OCI-M2 (cell line): ENCODE data around the gene ZKSCAN5.

Source experiments
- DNase-seq: peaks from one replicate; lab custom pipeline; 2025; ENCODE audit not compliant: unreplicated experiment; lab: John Stamatoyannopoulos, UW

ZKSCAN5 gene

GRCh38 chr7:99504603-99505323 lies at the start of gene ZKSCAN5:
Gene ZKSCAN5 (plus strand): TSS chr7:99504662. CDS start chr7:99506045, 1,383 bp downstream.
- peak; percentile 85 for DNase-seq

GRCh38 chr7:99455874-99456273 lies 48.6 kb upstream of the ZKSCAN5 start:
- DNase-seq: no peak

GRCh38 chr7:99456288-99456687 lies 48.2 kb upstream of the ZKSCAN5 start:
- no peak for DNase-seq

GRCh38 chr7:99457050-99457649 lies 47.3 kb upstream of the ZKSCAN5 start:
- DNase-seq: no peak

DNA sequence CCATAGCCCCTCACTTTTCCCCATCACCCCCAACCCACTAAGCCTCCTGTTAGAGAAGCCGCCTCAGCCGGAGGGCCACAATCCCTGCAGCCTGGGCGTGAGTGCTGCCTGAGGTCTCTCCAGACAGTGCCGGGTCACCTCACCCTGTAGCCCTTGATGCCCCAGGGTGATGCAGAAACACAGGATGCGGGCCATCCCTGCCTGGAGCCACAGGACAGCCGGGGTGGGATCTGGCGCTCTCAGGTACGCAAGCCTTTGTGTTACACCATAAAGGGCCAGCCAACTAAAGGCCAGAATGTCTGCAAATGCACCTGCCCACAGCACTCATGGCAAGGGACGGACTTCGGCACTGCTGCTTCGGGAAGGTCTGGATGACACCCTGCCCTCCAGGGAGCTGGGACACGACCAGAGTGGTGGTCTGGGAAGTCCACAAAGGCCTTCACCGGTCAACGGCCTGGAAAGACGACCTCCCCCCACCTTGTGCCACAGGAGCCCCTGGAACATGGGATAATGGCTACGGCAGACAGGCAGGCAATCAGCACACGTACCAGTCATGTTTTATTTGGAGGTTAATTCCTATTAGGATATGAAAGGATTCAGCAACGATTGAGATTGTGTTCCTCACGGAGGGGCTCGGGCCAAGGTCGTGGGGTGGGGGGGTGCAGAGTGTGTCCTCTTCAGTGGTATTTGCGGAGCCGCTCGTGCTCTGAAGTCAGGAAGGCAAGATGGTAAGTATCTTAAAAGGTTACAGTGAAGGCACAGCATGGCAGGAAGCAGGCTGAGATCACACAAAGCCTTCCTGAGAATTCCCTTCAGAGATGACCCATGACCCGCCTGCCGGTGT lies 46.6 kb upstream of the ZKSCAN5 start:
- DNase-seq: no peak

DNA sequence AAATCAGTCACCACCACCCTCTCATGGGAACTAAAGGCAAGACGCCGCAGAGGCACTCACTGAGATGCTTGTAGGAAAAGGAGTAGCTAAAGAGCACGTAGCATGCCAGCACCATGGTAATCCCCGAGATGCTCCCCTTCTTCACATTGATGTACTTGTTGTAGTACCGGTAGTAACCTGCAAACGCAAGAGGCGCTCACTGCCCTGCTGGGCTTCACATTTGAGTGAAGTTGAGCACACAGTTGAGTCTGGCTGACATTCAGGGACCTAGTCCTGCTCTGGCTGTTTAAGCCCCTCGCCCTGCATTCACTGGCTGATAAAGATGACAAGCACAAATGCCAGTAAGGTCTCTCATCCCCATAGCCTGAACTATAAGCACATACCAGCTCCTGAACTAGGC lies 45.4 kb upstream of the ZKSCAN5 start:
- DNase-seq: no peak

- DNase-seq: no peak
These were observed 43.8 kb upstream of the ZKSCAN5 start for GRCh38 chr7:99460651-99461050.

DNA sequence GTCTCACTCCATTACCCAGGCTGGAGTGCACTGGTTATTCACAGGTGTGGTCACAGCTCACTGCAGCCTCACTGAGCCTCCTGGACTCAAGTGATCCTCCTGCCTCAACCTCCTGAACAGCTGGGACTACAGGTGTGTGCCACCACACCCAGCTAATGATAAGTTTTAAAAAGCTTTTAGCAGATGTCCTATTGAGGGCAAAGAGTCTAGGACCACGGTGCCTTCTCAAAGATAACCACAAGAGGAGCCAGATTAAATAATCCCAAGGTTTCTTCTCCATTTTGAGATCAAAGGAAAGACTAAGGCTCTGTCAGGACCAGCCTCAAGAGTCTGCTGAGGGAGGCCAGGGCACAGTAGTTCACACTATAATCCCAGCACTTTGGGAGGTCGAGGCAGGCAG lies 43.2 kb upstream of the ZKSCAN5 start:
- DNase-seq: no peak

GRCh38 chr7:99465421-99465768 lies 39.1 kb upstream of the ZKSCAN5 start:
- no peak for DNase-seq

GRCh38 chr7:99468336-99468918 lies 36.0 kb upstream of the ZKSCAN5 start:
- DNase-seq: no peak

DNA sequence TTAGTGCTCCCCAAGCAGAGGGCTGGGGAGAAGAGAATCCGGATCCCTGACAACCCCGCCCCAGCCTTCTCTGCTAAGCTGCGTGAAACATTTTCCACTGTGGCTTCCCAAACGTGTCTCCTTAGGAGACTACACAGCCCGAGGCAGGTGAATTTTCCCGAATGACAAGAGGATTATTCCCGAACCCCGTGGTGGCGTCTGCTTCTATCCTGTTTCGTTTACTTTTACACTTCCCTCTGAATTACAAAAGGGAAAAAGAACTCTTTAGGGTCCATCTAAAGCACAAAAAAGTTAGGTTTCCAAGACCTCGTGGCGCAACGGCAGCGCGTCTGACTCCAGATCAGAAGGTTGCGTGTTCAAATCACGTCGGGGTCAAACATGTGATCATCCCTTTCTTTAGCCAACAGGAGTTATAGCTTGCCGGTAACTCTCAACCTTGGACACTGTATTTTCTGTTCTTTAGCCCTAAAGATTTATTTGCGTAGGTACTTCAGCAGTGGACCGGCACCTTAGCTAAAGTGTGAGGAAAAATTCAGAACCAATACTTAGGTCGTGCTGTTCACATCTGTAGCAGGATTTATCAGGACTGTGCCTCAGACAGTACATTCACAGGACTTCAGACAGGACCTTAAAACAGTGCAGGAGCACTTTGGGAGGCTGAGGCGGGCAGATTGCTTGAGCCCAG lies 34.9 kb upstream of the ZKSCAN5 start:
- DNase-seq: no peak

DNA sequence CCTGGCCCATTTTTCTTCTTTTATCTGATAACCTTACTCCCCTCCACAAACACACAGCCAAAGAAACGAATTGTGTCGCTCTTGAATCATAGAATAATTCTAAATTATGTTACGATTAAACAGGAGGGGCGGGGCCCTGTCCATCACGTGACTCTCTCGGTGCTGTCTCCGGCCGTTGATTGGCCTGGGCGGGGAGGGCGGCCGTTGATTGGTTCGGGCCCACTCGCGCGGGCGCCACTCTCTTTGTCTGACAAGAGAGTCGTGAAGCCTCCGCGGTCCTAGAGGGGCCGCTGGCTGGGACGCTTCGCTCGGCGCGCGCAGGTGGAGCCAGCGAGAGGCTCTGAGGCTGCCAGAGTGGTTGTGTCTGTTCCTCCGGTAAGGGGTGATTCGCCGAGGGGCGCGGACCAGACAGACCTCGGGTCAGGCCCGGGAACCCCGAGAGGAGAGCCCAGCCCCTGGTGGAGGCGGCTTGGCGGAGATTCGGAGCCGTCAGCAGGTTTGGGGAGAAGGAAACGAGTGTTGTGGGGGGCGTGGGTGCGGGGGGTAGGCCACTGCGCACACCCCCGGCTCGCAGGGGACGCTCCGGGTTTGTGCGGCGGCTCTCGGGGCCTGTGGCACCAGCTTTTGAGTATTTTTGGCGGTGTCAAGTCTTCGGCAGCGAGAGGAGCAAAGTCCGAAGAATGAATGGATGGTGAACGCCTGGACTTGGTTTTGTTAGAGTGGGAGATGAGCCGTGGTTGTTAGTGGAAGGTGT lies 31.7 kb upstream of the ZKSCAN5 start, which contains the start of gene ZNF789:
Gene ZNF789 (plus strand): TSS at position 330 of the 754 bp plus-strand sequence. CDS start 3,567 bp downstream, outside the sequence.
- peak; percentile 83 for DNase-seq

GRCh38 chr7:99473315-99473596 lies 31.2 kb upstream of the ZKSCAN5 start:
- no peak for DNase-seq

DNA sequence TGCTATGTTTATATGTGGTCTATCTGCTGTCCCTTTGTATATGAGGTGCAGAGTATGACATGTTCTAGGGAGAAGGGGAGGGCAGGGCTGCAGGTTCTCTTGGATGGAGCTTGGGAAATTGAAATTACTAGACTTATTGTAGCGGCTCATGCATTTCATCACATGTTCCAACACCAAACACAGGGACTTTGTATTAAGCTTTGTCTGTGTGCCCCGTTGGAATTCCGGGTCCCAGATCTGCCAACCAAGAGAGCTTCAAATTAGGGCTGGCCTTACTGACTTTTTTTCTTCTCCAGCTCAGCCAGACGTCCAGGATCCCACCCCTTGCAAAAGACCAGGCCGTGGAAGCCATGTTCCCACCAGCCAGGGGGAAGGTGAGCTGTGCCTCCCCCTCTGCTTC lies 28.4 kb upstream of the ZKSCAN5 start:
- no peak for DNase-seq

GRCh38 chr7:99478464-99479440 lies 25.7 kb upstream of the ZKSCAN5 start:
- DNase-seq: no peak

DNA sequence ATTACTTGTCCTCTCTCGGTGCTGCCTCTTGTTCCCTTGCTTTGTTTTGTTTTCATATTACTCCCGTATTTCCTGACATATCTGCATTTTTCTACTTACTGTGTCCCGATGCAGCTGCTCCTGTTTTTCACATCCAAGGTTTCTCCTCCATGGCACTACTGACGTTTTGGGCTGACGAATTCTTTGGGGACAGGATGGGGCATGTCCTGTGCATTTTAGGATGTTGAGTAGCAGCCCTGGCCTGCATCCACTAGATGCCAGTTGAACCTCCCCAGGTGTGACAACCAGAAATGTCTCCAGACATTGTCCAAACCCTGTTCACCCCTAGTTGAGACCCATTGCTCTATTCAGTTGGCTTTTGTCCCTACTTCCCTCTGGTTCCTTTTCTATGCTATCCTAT lies 19.4 kb upstream of the ZKSCAN5 start:
- DNase-seq: no peak

DNA sequence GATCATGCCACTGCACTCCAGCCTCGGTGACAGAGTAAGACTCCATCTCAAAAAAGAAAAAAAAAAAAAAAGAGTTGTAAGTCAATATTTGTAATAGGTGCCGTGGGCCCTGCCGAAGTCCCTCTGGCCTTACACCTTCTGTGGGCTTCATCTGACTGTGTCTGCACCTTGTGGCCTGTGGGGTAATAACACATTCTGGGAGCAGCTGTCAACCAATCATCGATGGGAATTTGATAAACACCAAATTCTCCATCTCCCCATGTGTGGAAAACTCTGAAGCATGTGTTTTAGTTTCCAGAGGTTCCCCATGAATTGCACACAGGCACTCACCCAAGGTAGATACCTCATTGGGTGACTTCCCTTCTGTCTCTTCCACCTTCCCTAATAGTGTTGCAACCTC lies 15.2 kb upstream of the ZKSCAN5 start:
- DNase-seq: no peak

GRCh38 chr7:99490878-99491277 lies 13.6 kb upstream of the ZKSCAN5 start:
- DNase-seq: no peak

DNA sequence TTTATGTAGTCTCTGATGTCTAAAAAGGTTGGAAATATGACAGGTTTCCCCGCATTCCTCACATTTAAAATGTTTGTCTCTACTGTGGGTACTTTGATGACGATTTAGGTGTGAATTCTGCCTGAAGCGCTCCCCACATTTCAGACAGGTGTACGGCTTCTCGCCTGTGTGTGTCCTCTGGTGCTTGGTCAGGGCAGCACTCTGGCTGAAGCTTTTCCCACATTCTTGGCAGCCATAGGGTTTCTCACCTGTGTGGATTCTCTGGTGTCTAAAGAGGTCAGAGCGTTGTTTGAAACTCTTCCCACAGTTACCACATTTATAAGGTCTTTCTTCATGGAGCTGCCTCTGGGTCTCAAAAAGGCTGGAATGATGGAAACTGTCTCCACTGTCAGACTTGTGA lies 10.6 kb upstream of the ZKSCAN5 start:
- DNase-seq: no peak
